ENCODE data around the gene ANO10.

DNA sequence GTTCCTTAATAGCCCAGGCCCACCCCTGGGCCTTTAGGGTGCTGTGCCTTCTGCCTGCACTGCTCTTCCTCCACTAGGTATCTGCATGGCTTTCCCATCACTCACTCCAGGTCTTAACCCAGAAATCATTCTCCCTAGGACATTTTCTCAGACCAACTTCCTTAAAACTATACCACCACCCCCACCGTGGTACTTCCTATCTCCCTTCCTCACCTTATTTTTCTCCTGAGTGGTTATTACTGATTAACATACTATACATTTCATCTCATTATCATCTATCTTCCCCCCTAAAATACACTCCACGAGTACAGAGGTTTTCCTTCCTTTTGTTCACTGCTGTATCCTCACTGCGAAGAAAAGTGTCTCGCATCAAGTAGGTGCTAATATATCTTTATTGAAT lies 115.2 kb downstream of the ANO10 start:
- no peak for TF ChIP-seq CTCF (IDR thresholded peaks at IDR 0.05)
- no peak for TF ChIP-seq EZH2 (IDR thresholded peaks at IDR 0.05; ENCODE audit: borderline replicate concordance, insufficient read depth, low read depth, low read length, poor library complexity, severe bottlenecking)

Data from B cell (primary cell).